GM12892 (cell line): Measurements from ENCODE around the gene HAUS1.

Experiments used
- POLR2A ChIP-seq: IDR thresholded peaks from 2 replicates; pipeline ENCODE4 v1.6.1; 2011; ENCODE audit warnings: low read depth, low read length, control low read depth
- POLR2AphosphoS5 ChIP-seq: IDR thresholded peaks from 2 replicates; pipeline ENCODE4 v1.6.1; 2011; ENCODE audit warnings: low read depth, low read length, control low read depth
- TAF1 ChIP-seq: IDR thresholded peaks from 2 replicates; pipeline ENCODE4 v1.6.1; 2011; ENCODE audit warnings: low read depth, mild to moderate bottlenecking, control low read depth, low read length, borderline replicate concordance

- TF ChIP-seq POLR2A, result no peak
- TF ChIP-seq POLR2AphosphoS5, result no peak
- TF ChIP-seq TAF1, result no peak
Observed at GRCh38 chr18:46069524-46069923, 34.7 kb upstream of the HAUS1 start.
